Ramos (cell line): ENCODE measurements around the gene CENPE.
"Not testable (repeated sequence)": the region's sequence is repeated elsewhere in the genome, so short reads cannot be mapped to it uniquely, and the experiment has no call there.

Source experiments
- in situ Hi-C: fragments of 300-500 bp; cut with MboI; formaldehyde crosslinking; loops from one replicate; pipeline ENCODE4 v1.14.3; 2022; ENCODE audit warnings: low sequenced_read_pairs; ENCODE audit not compliant: unreplicated experiment

CENPE gene

GRCh38 chr4:103198111-103198765 lies at the start of gene CENPE:
Gene CENPE (minus strand): TSS chr4:103198343. CDS start chr4:103198319, 24 bp downstream.
- in situ Hi-C loops: no loop called here

DNA sequence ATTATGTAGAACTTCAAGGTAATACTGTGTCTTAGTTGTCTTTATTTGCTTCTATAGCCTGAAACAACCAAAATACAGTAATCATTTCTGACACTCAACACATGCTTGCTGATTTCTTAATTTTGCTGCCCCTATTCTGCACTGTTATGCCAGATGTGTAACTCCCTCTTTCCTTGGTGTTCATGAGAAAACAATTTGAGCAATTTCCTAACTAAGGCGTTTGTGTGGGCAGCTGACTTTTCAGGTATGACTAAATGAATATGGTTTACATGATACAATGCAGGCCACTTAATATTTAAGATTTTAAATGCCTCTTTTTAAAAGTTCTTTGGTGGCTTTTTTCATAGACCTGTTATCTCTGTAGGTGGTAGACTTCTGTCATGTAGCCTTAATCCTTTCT lies 46.1 kb upstream of the CENPE start:
- in situ Hi-C loops: no loop called here

DNA sequence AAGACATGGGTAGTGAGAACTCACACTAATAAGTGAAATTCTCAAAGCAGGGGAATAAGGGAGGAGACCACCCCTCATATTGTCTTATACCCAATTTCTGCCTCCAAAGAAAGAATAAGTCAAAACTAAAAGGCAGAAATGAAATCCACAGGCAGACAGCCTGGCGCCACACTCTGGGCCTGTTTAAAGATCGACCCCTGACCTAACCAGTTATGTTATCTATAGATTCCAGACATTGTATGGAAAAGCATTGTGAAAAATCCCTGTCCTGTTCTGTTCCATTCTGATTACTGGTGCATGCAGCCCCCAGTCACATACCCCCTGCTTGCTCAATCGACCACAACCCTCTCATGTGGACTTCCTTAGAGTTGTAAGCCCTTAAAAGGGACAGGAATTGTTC lies 32.8 kb upstream of the CENPE start:
- in situ Hi-C loops: not testable (repeated sequence)

- in situ Hi-C loops: not testable (repeated sequence)
Measured at GRCh38 chr4:103223556-103223955, 25.4 kb upstream of the CENPE start.

DNA sequence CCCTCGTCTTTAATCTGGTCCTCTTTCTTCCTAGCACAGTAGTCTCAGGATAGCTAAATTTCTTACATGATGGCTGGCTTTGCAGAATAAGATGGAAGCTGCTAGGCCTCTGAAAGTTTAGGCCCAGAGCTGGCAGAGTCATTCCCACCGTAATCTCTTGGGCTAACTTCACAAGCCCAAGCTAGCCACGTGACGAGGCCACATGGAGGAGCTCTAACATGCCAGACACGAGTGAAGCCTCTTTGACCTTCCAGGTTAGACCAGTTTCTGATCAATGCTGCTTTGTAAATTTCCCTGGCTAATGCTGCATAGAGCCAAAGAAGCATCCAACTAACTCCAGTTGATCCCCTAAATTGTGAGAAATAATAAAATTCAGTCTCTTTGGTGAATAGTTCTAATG lies 9.5 kb upstream of the CENPE start:
- in situ Hi-C loops: no loop called here

DNA sequence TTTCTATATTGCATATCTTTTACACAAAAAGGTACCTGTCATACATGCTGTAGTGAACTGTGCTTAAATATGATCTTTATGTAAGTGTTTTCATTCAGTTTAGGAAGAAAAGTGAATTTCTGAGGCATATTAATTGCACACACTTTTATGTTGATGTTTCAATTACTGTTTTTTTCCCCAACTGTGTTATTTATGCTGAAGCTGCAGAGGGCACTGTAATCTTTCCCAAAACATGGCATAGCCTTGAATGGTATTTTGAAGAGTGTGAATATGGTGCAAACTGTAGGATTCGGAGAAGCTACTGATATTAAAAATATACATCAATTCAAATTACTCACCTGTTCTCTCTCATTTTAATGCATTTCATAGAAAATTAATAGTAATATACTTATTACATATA lies 6.0 kb upstream of the CENPE start:
- in situ Hi-C loops: no loop called here

- in situ Hi-C loops: no loop called here
Measured at GRCh38 chr4:103201724-103202123, 3.6 kb upstream of the CENPE start.

DNA sequence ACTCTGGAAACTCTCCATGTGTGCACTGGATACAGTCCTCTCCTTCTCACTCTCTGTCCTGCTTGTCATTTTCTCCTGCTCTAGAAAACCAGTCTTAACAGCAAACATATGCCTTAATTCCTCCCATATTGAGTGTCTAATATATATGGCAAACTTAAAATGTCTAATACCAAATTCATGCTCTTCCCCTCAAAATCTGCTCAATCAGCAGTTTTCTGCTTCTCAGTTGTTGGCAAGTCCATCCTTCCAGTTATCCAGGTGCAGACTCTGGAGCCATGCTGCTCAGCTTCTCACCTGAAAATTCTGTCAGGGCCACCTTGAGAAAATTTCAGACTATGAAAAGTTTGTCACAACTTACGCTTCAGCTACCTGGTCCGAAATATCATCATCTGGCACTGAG lies 3.1 kb upstream of the CENPE start:
- in situ Hi-C loops: no loop called here

GRCh38 chr4:103199009-103199408 lies 866 bp upstream of the CENPE start:
- in situ Hi-C loops: no loop called here

- in situ Hi-C loops: no loop called here
Measured at GRCh38 chr4:103197765-103198110, 405 bp downstream of the CENPE start.

DNA sequence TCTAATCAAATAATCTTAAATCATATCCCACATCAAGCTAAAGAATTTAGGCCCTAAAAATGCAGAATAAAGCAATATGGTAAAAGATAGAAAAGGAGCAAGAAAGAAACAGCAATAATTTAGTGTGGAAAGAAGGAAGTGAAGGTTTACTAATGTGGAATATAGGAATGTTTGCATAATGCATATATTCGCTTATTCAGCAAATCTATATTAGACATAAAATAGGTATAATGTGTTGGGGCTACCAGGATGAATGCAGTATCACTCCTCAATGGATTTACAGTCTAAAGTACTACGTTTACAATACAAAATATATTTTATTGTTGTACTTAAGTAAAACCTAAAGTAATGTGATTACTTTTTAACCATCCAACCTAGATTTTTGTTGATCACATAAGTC lies 4.7 kb downstream of the CENPE start:
- in situ Hi-C loops: no loop called here

GRCh38 chr4:103171006-103171405 lies 27.1 kb downstream of the CENPE start:
- in situ Hi-C loops: no loop called here

- in situ Hi-C loops: not testable (repeated sequence)
Measured at GRCh38 chr4:103169750-103170149, 28.4 kb downstream of the CENPE start.

DNA sequence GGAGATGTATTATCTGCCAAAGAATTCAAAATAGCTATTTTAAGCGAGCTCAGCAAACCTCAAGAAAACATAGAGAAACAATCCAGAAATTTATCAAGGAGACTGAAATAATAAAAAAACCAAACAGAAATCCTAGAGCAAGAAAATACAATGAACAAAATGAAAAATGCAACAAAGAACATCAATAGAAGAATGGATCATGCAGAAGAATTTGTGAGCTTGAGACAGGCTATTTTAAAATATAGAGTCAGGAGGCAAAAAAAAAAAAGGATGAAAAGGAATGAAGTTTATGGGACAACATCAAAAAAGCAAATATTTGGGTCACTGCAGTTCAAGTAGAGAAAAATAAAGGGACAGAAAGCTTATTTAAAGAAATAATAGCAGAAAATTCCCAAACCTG lies 29.1 kb downstream of the CENPE start:
- in situ Hi-C loops: no loop called here

GRCh38 chr4:103162176-103162575 lies 36.0 kb downstream of the CENPE start:
- in situ Hi-C loops: no loop called here

- in situ Hi-C loops: no loop called here
Measured at GRCh38 chr4:103158760-103159159, 39.4 kb downstream of the CENPE start.

GRCh38 chr4:103156106-103156505 lies 42.0 kb downstream of the CENPE start:
- in situ Hi-C loops: no loop called here

- in situ Hi-C loops: no loop called here
Measured at GRCh38 chr4:103152381-103152780, 45.8 kb downstream of the CENPE start.

- in situ Hi-C loops: no loop called here
Measured at GRCh38 chr4:103150677-103151076, 47.5 kb downstream of the CENPE start.

- in situ Hi-C loops: no loop called here
Measured at GRCh38 chr4:103144926-103145325, 53.2 kb downstream of the CENPE start.

DNA sequence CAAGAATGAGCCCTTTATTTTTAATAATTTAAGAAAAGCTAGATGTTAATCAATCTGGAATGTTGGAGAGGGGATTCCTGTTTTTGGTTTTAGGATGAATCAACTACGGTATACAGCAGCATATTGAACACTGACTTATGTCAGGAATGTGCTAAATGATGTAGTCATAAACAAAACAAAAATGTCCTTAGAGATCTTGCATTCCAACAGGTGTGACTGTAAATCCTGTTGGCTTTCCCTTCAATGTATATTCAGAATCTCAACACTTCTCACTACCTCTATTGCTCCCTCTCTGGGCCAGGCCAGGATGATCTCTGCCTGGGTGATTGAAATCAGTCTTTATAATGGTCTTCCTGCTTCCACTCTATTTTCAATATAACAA lies 60.7 kb downstream of the CENPE start:
- in situ Hi-C loops: no loop called here

DNA sequence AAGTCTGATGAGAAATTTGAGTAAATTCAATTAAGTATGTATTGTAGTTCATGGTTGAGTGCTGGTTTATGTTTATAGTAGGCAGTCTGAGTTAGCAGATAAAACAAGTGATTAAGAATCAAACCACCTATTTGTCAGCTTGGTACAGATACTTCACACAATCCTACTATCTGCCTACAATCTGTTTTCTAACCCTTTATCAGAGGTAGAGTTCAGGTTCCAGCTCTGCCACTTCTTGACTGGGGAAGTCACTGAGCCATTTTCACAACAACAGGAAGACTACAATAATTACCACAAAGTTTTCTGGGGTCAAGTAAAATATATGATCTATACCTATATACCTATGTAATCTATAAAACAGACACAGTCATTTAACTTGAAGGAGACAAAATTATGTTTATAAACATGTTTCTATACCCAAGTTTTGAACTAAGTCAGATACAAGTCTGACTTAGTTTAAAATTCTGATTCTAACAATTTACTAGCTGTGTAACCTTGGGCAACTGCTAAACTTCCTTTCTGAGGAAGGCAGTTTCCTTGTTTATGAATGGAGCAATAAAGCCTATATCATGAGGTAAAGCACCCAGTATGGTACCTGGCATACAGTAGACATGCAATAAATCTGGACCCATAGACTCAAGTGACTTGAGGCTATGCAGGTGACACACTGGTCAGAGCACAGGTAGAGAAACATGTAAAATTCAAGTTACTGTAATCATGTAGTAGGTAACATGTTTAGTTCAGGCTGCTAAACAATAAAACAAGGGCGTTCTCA lies 61.3 kb downstream of the CENPE start:
- in situ Hi-C loops: no loop called here
